Testis (tissue), 3 donors: ENCODE results near the gene CTU2. TPM values are rescaled to one million over a fixed set of nuclear protein-coding genes. Genes with fewer than 3 reads are reported as not detected.
A peak's percentile ranks its signal among the peaks of the same experiment; 100 is the strongest.

Experiments used
- DNase-seq: peaks from one replicate; pipeline ENCODE4 v3.0.0-alpha.2; 2019
- H3K27ac ChIP-seq, 2 donors: fragments of 200-600 bp; sonication (generic); one replicate each; pipeline ENCODE4 v1.5.1; 2019
- H3K27me3 ChIP-seq: fragments of 200-600 bp; sonication (generic); one replicate; pipeline ENCODE4 v1.5.1; 2019
- H3K36me3 ChIP-seq: fragments of 200-600 bp; sonication (generic); one replicate; pipeline ENCODE4 v1.5.1; 2017; ENCODE audit warnings: low read depth; ENCODE audit errors: missing control alignments
- H3K4me1 ChIP-seq: fragments of 200-600 bp; sonication (generic); one replicate; pipeline ENCODE4 v1.5.1; 2019
- H3K4me3 ChIP-seq, 2 donors: fragments of 200-600 bp; sonication (generic); one replicate each; pipeline ENCODE4 v1.5.1; 2017 to 2019
- H3K9me3 ChIP-seq: fragments of 200-600 bp; sonication (generic); one replicate; pipeline ENCODE4 v1.5.1; 2017
- POLR2A ChIP-seq: fragments of 450-650 bp; IDR thresholded peaks from one replicate; pipeline ENCODE4 v1.6.1; 2017; ENCODE audit warnings: antibody characterized with exemption, mild to moderate bottlenecking, moderate library complexity
- WGBS, 2 donors: methylation state at CpG; one replicate each; pipeline ENCODE4 v1.1.5; 2018; 5-methylcytosine and 5-hydroxymethylcytosine counted together
- intact Hi-C: fragments of 100-400 bp; cut with DNase I; formaldehyde crosslinking; loops from one replicate; pipeline ENCODE4 v1.15.1; 2023; ENCODE audit warnings: low total_unique reads
- polyA plus RNA-seq: library from polyadenylated mRNA; stranded (reverse); fragments of 350-450 nt; fragmentation: Illumina TruSeq; extraction: RNeasy Lipid Tissue Mini Kit (QIAGEN cat#74804); gene quantifications from one replicate; pipeline ENCODE4 v1.2.3, GENCODE V29; 2014; ENCODE audit warnings: low read depth, low replicate concordance; ENCODE audit not compliant: insufficient read depth
- total RNA-seq, 2 donors: library from RNA; depleted of rRNA; stranded (reverse); fragments of >200 nt; gene quantifications; one replicate each; pipeline ENCODE4 v1.2.3, GENCODE V29; 2016
- TF ChIP-seq, protein P1 (sequence below), 3 experiments: fragments of 450-650 bp in 2 of 3; fragments of 200-600 bp in 1 of 3; sonication (generic) in 1 of 3; IDR thresholded peaks; one replicate each; pipeline ENCODE4 v1.5.1; 2016 to 2019; ENCODE audit warnings: antibody characterized with exemption in 3 of 3, mild to moderate bottlenecking in 2 of 3, moderate library complexity in 1 of 3

The CTU2 gene
- total and polyA plus RNA-seq, 3 donors from 2014 or later, result 19.8 to 25.4 (median 24.8) TPM

DNA sequence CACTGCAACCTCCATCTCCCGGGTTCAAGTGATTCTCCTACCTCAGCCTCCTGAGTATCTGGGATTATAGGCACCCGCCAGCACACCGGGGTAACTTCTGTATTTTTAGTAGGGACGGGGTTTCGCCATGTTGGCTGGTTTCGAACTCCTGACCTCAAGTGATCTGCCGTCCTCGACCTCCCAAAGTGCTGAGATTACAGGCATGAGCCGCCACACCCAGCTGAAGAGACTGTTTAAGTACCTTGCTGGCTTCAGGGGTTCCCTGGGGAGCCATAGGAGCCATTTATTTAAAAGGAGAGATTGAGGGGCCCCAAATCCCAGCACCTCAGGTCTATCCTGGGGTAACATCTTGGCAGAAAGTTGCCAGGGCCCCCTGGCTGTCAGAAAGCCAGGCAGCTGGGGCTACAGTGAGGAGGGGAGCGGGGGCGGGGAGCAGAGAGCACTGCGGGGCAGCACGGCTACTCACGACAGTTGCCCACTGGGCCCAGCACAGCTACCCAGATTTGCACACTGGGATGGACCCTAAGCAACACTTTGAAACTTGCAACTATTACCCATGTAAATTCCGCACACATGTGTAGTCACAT is 21.6 kb upstream of the CTU2 start:
- no peak for DNase-seq

DNA sequence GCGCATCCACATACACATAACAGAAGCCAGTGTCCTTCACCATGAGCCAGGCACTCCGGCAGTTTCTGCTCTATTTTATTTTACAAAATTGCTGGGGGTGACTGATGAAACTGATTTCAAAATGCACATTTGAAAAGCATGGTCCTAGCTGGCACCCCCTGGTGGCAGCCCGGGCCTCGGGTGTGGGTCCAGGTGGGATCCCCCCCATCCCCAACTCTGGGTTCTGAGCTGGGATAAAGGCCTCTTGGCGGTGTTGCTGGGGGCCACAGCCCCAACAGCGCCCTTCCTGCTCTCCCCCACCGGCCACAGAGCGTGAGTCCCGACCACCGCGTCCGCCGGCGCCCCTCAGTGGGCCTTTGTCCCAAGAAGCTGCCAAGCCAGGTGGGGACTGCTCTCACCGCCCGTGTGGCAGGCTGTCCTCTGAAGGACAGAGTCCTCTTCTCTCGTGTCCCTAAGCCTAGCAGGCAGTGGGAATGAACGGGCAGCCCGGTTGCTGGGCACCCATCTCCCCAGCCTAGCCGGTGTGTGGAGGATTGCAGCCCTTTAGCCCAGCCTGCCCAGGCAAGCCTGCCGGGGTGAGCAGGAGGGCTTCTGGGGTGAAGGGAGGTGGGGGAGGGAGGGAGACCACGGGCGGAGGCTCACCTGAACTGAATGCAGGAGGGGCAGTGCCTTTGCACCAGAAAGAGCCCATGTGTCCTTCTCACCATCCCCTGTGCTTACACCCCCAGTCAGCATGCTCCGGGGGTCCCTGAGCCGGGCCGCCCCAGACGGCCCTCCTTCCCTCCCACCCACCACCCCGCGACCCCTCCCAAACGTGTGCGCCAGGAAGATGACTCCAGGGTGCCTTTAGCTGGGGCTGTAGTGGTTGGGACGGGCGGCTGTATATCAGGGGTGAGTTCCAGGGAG is 20.9 kb upstream of the CTU2 start:
- Histone ChIP-seq H3K27me3 (no peaks in the 10 kb centered on the region), H3K9me3 (no peaks in the 10 kb centered on the region), H3K4me1 (peaks cover 19% of the 10 kb centered on the region), H3K4me3 (peak overlapping the region; percentile 44 to 48), H3K27ac (no peak overlapping the region), H3K36me3 (no peaks in the 10 kb centered on the region)
- TF ChIP-seq, protein P1, sequence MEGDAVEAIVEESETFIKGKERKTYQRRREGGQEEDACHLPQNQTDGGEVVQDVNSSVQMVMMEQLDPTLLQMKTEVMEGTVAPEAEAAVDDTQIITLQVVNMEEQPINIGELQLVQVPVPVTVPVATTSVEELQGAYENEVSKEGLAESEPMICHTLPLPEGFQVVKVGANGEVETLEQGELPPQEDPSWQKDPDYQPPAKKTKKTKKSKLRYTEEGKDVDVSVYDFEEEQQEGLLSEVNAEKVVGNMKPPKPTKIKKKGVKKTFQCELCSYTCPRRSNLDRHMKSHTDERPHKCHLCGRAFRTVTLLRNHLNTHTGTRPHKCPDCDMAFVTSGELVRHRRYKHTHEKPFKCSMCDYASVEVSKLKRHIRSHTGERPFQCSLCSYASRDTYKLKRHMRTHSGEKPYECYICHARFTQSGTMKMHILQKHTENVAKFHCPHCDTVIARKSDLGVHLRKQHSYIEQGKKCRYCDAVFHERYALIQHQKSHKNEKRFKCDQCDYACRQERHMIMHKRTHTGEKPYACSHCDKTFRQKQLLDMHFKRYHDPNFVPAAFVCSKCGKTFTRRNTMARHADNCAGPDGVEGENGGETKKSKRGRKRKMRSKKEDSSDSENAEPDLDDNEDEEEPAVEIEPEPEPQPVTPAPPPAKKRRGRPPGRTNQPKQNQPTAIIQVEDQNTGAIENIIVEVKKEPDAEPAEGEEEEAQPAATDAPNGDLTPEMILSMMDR (IDR thresholded peaks at IDR 0.05), result peak; percentile 5 to 36 (median 8)
- TF ChIP-seq POLR2A, result no peak
- intact Hi-C loops, result no loop called here
- 6% methylated on average over 21 to 33 of the region's 33 CpGs for WGBS, 2 donors
- no peak for DNase-seq

More for the DNA sequence above, 21.6 kb upstream of the CTU2 start:
- H3K27ac ChIP-seq, result no peak overlapping the region
- no peaks in the 10 kb centered on the region for H3K9me3 ChIP-seq
- WGBS, 2 donors, result 67 to 71% methylated on average over 13 to 15 of the region's 15 CpGs
- no peak for TF ChIP-seq POLR2A
- H3K4me3 ChIP-seq, result no peak overlapping the region
- H3K36me3 ChIP-seq, result no peaks in the 10 kb centered on the region
- intact Hi-C loops, result no loop called here
- no peaks in the 10 kb centered on the region for H3K27me3 ChIP-seq
- peaks cover 19% of the 10 kb centered on the region for H3K4me1 ChIP-seq

DNA sequence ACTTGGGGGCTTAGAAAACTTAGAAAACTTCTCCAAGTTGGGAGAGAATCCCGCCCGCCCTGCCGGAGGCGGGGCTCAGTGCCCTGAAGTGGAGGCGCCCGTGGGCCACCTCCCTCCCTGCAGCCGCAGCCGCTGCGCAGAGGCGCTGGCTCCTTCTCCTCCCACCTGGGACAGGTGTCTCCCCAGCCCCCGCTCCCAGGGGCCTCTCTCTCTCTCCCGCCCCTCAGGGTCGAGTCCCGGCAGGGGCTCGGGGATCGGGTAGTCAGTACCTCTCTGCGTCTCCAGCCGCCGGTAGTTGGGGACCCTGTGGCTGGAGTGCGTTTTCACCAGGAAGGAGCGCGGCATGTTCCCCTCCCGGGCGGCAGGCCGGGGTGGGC is 20.3 kb upstream of the CTU2 start:
- Histone ChIP-seq H3K9me3 (no peaks in the 10 kb centered on the region), H3K36me3 (no peaks in the 10 kb centered on the region), H3K27ac (no peak overlapping the region), H3K4me3 (peak overlapping the region; percentile 44 to 48), H3K4me1 (peaks cover 19% of the 10 kb centered on the region), H3K27me3 (no peaks in the 10 kb centered on the region)
- TF ChIP-seq, protein P1 (IDR thresholded peaks at IDR 0.05), result no peak
- TF ChIP-seq POLR2A, result no peak
- 0 to 1% methylated on average over 6 to 25 of the region's 25 CpGs for WGBS, 2 donors
- no peak for DNase-seq
- intact Hi-C loops, result no loop called here

DNA sequence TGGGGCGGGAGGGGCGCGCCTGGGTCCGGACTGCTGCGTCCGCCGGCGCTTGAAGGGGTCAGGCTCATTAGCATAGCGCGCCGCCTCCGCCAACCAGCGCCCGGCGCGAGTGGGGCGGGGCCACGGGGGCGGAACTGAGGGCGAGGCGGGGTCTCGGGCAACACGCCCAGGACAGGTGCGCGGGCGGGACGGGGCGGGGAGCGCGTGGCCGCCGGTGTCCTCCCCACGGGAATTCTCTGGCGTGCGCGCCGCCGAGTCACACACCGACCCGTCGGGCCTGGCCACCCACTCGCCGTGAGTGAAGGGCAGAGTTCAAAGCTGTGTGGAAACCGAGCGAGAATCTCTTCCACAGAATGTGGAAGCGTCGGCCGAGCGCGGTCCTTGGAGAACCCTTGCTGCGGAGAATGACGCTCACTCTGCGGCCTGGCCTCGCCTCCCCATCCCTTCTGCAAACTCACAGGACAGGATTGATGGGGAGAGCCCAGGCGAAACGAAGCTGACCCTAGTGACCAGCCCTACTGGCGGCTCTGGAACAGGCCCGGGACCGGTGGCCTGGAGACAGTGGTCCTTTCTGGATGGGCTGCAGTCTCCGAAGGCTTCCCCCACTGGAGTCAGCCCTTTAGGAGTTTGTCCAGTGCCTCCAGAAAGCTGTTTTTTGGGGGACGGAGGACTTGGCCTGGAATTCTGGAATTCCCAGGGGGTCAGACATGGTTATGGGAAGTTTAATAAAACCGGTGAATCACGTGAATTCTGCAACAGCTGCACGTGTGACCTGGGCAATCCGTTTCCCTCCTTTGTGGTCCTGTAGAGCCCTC is 19.7 kb upstream of the CTU2 start, which contains the start of gene SNAI3:
Gene SNAI3 (minus strand): TSS at position 69 of the 815 bp plus-strand sequence. CDS start 101 bp downstream, outside the sequence.
- H3K27me3 ChIP-seq, result no peaks in the 10 kb centered on the region
- intact Hi-C loops, result no loop called here
- 9 to 10% methylated on average over 13 to 27 of the region's 65 CpGs for WGBS, 2 donors

More for the DNA sequence above, 19.7 kb upstream of the CTU2 start, which contains the start of gene SNAI3:
- peak within 1 kb of the TSS; percentile 44 to 48 for H3K4me3 ChIP-seq
- H3K9me3 ChIP-seq, result no peaks in the 10 kb centered on the region
- peak; percentile 88 for DNase-seq
- H3K36me3 ChIP-seq, result no peaks in the 10 kb centered on the region
- H3K4me1 ChIP-seq, result peaks cover 19% of the 10 kb centered on the region
- H3K27ac ChIP-seq, result no peak within 1 kb of the TSS
- no peak for TF ChIP-seq POLR2A
- TF ChIP-seq, protein P1 (IDR thresholded peaks at IDR 0.05), result no peak
